Suprapubic skin (tissue), 4 donors: Measurements from ENCODE around the gene RALGAPA2. TPM values are rescaled to one million over a fixed set of nuclear protein-coding genes. Genes with fewer than 3 reads are reported as not detected.

Experiments
- DNase-seq, 2 donors: peaks; one replicate each; pipeline ENCODE4 v3.0.0-alpha.2; 2019; ENCODE audit warnings: low spot score in 2 of 2
- H3K27ac ChIP-seq: fragments of 200-600 bp; sonication (generic); one replicate; pipeline ENCODE4 v1.5.1; 2019
- H3K27me3 ChIP-seq: fragments of 200-600 bp; sonication (generic); one replicate; pipeline ENCODE4 v1.5.1; 2019
- H3K36me3 ChIP-seq: fragments of 200-600 bp; sonication (generic); one replicate; pipeline ENCODE4 v1.5.1; 2019
- H3K4me1 ChIP-seq: fragments of 200-600 bp; sonication (generic); one replicate; pipeline ENCODE4 v1.5.1; 2019
- H3K4me3 ChIP-seq: fragments of 200-600 bp; sonication (generic); one replicate; pipeline ENCODE4 v1.5.1; 2019; ENCODE audit warnings: mild to moderate bottlenecking
- H3K9me3 ChIP-seq: fragments of 200-600 bp; sonication (generic); one replicate; pipeline ENCODE4 v1.5.1; 2019
- CTCF ChIP-seq, 2 donors: fragments of 200-600 bp in 1 of 2; fragments of 450-650 bp in 1 of 2; sonication (generic) in 1 of 2; IDR thresholded peaks; one replicate each; pipeline ENCODE4 v1.5.1; 2016 to 2019; ENCODE audit warnings: antibody characterized with exemption in 2 of 2, mild to moderate bottlenecking in 1 of 2, moderate library complexity in 1 of 2
- EP300 ChIP-seq: sonication (generic); formaldehyde crosslinking; IDR thresholded peaks from one replicate; pipeline ENCODE4 v1.6.1; 2017; ENCODE audit warnings: antibody characterized with exemption
- POLR2A ChIP-seq, 2 donors: fragments of 450-650 bp; IDR thresholded peaks; one replicate each; pipeline ENCODE4 v1.6.1; 2017; ENCODE audit warnings: antibody characterized with exemption in 2 of 2, mild to moderate bottlenecking in 2 of 2, moderate library complexity in 2 of 2
- POLR2AphosphoS5 ChIP-seq, 3 donors: sonication (generic); formaldehyde crosslinking; IDR thresholded peaks; one replicate each; pipeline ENCODE4 v1.6.1; 2017; ENCODE audit warnings: antibody characterized with exemption in 3 of 3
- WGBS: methylation state at CpG from one replicate; pipeline ENCODE4 v1.1.5; 2018; 5-methylcytosine and 5-hydroxymethylcytosine counted together
- total RNA-seq, 4 donors: library from RNA; depleted of rRNA; stranded (reverse); fragments of >200 nt; gene quantifications; one replicate each; pipeline ENCODE4 v1.1.0, GENCODE V29; 2016

RALGAPA2 gene
- total RNA-seq, 4 donors from 2014 or later: 51.9 to 97.8 (median 72.0) TPM

- no peak for TF ChIP-seq POLR2AphosphoS5 (IDR thresholded peaks at IDR 0.05)
- no peak for TF ChIP-seq CTCF (IDR thresholded peaks at IDR 0.05)
- TF ChIP-seq EP300: no peak
- TF ChIP-seq POLR2A (IDR thresholded peaks at IDR 0.05): no peak
- Histone ChIP-seq H3K27me3 (no peaks in the 10 kb centered on the region), H3K36me3 (peaks cover 31% of the 10 kb centered on the region), H3K4me3 (no peak overlapping the region), H3K4me1 (no peaks in the 10 kb centered on the region), H3K9me3 (no peaks in the 10 kb centered on the region), H3K27ac (no peak overlapping the region)
- no peak for DNase-seq
- 94% methylated on average over 4 of the region's 4 CpGs for WGBS
These were observed 321.3 kb downstream of the RALGAPA2 start for GRCh38 chr20:20391115-20391514.

- Histone ChIP-seq H3K4me1 (no peaks in the 10 kb centered on the region), H3K27me3 (no peaks in the 10 kb centered on the region), H3K27ac (no peak overlapping the region), H3K4me3 (no peak overlapping the region), H3K36me3 (peaks cover 31% of the 10 kb centered on the region), H3K9me3 (no peaks in the 10 kb centered on the region)
- DNase-seq: no peak
- no peak for TF ChIP-seq POLR2A (IDR thresholded peaks at IDR 0.05)
- no peak for TF ChIP-seq CTCF (IDR thresholded peaks at IDR 0.05)
- TF ChIP-seq EP300: no peak
- TF ChIP-seq POLR2AphosphoS5 (IDR thresholded peaks at IDR 0.05): no peak
- 98% methylated on average over 9 of the region's 9 CpGs for WGBS
These were observed 322.1 kb downstream of the RALGAPA2 start for GRCh38 chr20:20390393-20390792.

GRCh38 chr20:20386192-20386591 lies 326.3 kb downstream of the RALGAPA2 start:
- no peak overlapping the region for H3K4me3 ChIP-seq
- no peaks in the 10 kb centered on the region for H3K9me3 ChIP-seq
- no peak for DNase-seq
- H3K27me3 ChIP-seq: peaks cover 5% of the 10 kb centered on the region
- WGBS: 74% methylated on average over 9 of the region's 9 CpGs
- peaks cover 6% of the 10 kb centered on the region for H3K36me3 ChIP-seq
- H3K4me1 ChIP-seq: no peaks in the 10 kb centered on the region
- TF ChIP-seq POLR2A (IDR thresholded peaks at IDR 0.05): no peak
- no peak for TF ChIP-seq EP300
- TF ChIP-seq CTCF (IDR thresholded peaks at IDR 0.05): no peak
- H3K27ac ChIP-seq: no peak overlapping the region

- H3K9me3 ChIP-seq: no peaks in the 10 kb centered on the region
- H3K4me3 ChIP-seq: no peak overlapping the region
- no peaks in the 10 kb centered on the region for H3K36me3 ChIP-seq
- no peak for TF ChIP-seq POLR2A (IDR thresholded peaks at IDR 0.05)
- no peak for TF ChIP-seq POLR2AphosphoS5 (IDR thresholded peaks at IDR 0.05)
- no peak for TF ChIP-seq EP300
- no peak for TF ChIP-seq CTCF (IDR thresholded peaks at IDR 0.05)
- peaks cover 35% of the 10 kb centered on the region for H3K27me3 ChIP-seq
- H3K4me1 ChIP-seq: peaks cover 10% of the 10 kb centered on the region
- no peak for DNase-seq
- H3K27ac ChIP-seq: no peak overlapping the region
- 69% methylated on average over 8 of the region's 8 CpGs for WGBS
These were observed 336.6 kb downstream of the RALGAPA2 start for GRCh38 chr20:20375862-20376261.

GRCh38 chr20:20373091-20373571 lies 339.3 kb downstream of the RALGAPA2 start:
- WGBS: 27% methylated on average over 17 of the region's 17 CpGs
- H3K27me3 ChIP-seq: peaks cover 60% of the 10 kb centered on the region
- H3K4me1 ChIP-seq: peaks cover 25% of the 10 kb centered on the region
- TF ChIP-seq POLR2A (IDR thresholded peaks at IDR 0.05): no peak
- TF ChIP-seq CTCF (IDR thresholded peaks at IDR 0.05): no peak
- no peak for TF ChIP-seq POLR2AphosphoS5 (IDR thresholded peaks at IDR 0.05)
- no peak for TF ChIP-seq EP300
- H3K27ac ChIP-seq: no peak overlapping the region
- H3K9me3 ChIP-seq: no peaks in the 10 kb centered on the region
- H3K4me3 ChIP-seq: no peak overlapping the region
- DNase-seq: no peak
- H3K36me3 ChIP-seq: no peaks in the 10 kb centered on the region
